ENCODE measurements around the gene ENTPD8.
"Not testable (repeated sequence)": the region's sequence is repeated elsewhere in the genome, so short reads cannot be mapped to it uniquely, and the experiment has no call there.

The ENTPD8 gene

DNA sequence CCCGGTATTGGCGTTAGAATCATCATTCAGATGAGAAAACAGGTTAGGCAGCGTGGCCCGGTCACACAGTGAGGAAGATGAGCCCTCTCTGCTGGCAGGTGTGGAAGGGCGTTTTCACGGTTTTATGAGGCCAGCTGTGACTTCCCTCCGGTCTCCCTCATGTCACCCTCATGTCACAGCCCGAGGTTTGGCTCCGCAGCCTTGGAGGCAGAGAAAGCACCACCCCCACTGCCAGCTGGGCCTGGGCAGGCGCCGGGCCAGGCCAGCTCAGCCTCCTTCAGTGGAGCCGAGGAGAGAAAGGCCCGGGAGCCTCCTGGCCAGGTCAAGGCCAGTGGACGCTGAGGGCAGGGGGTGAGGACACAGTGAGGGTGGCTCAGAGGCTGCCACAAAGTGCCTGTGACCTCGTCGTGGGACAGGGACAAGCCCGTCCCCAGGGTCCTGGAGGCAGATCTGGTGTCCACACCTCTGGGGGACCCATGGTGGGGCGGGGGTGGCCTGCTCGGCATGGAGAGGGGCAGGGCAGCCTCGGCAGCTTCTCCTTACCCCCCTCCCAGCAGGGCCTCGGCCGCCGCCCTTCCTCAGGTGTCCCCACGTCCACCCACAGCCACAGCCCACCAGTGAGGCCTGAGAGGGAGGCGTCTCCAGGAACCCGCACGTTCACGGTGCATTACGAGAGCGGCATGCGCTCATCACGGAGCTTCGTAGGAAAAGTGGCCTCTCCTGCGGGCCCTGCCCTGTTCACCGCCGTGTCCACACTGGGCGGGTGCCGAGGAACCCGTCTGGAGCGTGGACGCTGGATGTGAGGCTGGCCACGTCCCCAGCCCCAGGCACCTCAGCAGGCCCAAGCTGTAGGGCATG lies 50.4 kb downstream of the ENTPD8 start:
- H3K4me3 ChIP-seq, result no peak overlapping the region

DNA sequence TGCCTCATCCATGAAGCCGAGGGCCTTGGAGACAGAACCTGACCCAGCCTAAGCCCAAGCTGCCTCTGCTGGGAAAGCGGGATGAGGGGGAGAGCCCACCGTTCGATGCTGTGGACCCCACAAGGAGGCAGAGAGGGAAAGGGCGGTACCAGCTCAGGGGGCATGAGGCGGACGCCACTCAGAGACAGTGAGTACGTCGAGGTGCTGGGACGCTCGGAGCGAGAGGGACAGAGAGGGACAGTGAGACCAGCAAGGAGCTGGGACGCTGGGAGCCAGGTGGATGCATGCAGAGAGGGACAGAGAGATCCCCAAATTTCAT lies 51.8 kb downstream of the ENTPD8 start:
- H3K4me3 ChIP-seq, result no peak overlapping the region
- TF ChIP-seq CTCF (IDR thresholded peaks at IDR 0.05), result no peak
- no peak for DNase-seq (ENCODE audit: low spot score)
- H3K27ac ChIP-seq, result no peak overlapping the region

More for the DNA sequence above, 50.4 kb downstream of the ENTPD8 start:
- no peak for TF ChIP-seq CTCF (IDR thresholded peaks at IDR 0.05)
- H3K27ac ChIP-seq, result peak overlapping the region in 1 of 2 donors; percentile 71
- no peak for DNase-seq (ENCODE audit: low spot score)

DNA sequence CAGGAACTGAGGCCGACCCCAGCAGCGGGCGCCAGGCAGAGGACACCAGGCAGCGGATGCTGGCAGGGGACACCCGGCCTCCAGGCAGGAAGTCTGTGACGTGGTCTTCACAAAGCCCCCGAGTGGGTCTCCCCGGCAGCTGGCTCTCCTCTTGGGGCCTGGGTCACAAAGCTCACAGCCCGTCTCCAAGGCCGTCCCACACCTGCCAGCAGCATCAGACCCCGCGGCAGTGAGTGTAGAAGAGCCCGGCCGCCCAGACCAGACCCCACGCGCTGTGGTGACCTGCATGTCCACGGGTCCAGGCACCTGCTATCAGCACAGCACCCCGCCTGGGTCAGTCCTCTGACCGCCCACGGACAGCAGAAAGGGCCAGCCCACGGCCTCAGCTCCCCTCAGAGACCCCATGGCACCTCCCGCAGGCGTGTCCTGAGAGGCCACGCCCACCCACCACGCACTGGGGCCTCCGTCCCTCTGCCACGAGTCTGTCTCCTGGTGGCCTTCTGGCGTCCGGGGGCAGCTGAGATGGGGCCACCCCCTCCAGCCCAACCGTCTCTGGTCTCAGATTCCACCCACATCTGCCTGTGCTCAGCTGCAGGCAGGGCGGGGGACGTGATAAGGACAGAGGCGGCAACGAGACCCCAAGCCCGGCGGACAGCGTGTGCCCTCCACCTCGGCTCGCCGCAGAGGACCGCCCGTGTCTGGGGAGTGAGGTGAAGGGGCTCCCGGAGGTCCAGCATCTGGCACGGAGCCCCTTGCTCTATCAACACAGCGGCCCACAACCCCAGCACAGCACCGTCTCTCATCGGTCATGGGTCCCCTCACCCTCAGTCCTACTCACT lies 52.3 kb downstream of the ENTPD8 start:
- TF ChIP-seq CTCF (IDR thresholded peaks at IDR 0.05), result no peak
- H3K27ac ChIP-seq, result no peak overlapping the region
- no peak for DNase-seq (ENCODE audit: low spot score)

GRCh38 chr9:137387891-137388560 lies 53.1 kb downstream of the ENTPD8 start:
- Histone ChIP-seq H3K27ac (peak overlapping the region in 1 of 2 donors; percentile 57), H3K4me3 (no peak overlapping the region)
- no peak for TF ChIP-seq CTCF (IDR thresholded peaks at IDR 0.05)
- DNase-seq (ENCODE audit: low spot score), result no peak

More for the DNA sequence above, 52.3 kb downstream of the ENTPD8 start:
- no peak overlapping the region for H3K4me3 ChIP-seq

- no peak for TF ChIP-seq CTCF (IDR thresholded peaks at IDR 0.05)
- Histone ChIP-seq H3K27ac (peak overlapping the region in 1 of 2 donors; percentile 57), H3K4me3 (no peak overlapping the region)
- DNase-seq (ENCODE audit: low spot score), result no peak
Observed at GRCh38 chr9:137387114-137387890, 53.9 kb downstream of the ENTPD8 start.

DNA sequence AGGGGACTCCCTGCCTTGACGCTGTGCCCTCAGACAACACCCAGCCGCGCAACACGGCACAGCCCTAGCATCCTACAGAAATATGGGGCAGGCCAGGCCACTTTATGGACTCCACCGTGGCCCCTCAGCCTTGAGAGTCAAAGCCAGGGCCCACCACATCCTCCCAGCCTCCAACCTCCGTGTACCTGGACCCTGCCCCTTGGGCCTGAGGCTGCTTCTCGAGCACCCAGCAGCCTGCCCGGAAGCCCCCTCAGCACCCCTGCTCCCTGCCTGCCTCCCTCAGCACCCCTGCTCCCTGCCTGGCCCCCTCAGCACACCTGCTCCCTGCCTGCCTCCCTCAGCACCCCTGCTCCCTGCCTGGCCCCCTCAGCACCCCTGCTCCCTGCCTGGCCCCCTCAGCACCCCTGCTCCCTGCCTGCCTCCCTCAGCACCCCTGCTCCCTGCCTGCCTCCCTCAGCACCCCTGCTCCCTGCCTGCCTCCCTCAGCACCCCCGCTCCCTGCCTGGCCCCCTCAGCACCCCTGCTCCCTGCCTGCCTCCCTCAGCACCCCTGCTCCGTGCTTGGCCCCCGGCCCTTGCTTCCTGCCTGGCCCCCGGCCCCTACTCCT lies 54.5 kb downstream of the ENTPD8 start:
- not testable (repeated sequence) for DNase-seq (ENCODE audit: low spot score); H3K4me3 ChIP-seq
- peak overlapping the region in 1 of 2 donors; percentile 4 for H3K27ac ChIP-seq

Measured in coronary artery (tissue), 2 donors.